HepG2 (cell line): ENCODE results near the gene PAQR7. TPM values are rescaled to one million over a fixed set of nuclear protein-coding genes. Genes with fewer than 3 reads are reported as not detected.
A peak's percentile ranks its signal among the peaks of the same experiment; 100 is the strongest.

Experiments
- GZF1 ChIP-seq: sonication (generic); formaldehyde crosslinking; IDR thresholded peaks from 2 replicates; pipeline ENCODE4 v1.5.1; 2020; ENCODE audit warnings: mild to moderate bottlenecking, missing genetic modification reagents
- KAT8 ChIP-seq: IDR thresholded peaks from 2 replicates; pipeline ENCODE4 v1.6.1; 2016; ENCODE audit warnings: missing genetic modification reagents, missing compliant biosample characterization
- MXD4 ChIP-seq: IDR thresholded peaks from 2 replicates; pipeline ENCODE4 v1.6.1; 2016; ENCODE audit warnings: mild to moderate bottlenecking, missing biosample characterization, missing genetic modification reagents
- RFXANK ChIP-seq: IDR thresholded peaks from 2 replicates; pipeline ENCODE4 v1.6.1; 2016
- SIN3B ChIP-seq: fragments of 150-350 bp; IDR thresholded peaks from 2 replicates; pipeline ENCODE4 v1.6.1; 2014; ENCODE audit warnings: low read length
- SKI ChIP-seq: fragments of 450-650 bp; IDR thresholded peaks from one replicate; pipeline ENCODE4 v1.6.1; 2018; ENCODE audit warnings: mild to moderate bottlenecking; ENCODE audit not compliant: partially characterized antibody
- ZFAT ChIP-seq: sonication (generic); formaldehyde crosslinking; conservative IDR thresholded peaks from 2 replicates; pipeline ENCODE4 v1.8.1; 2023; ENCODE audit warnings: missing genetic modification reagents, inconsistent platforms
- ZNF234 ChIP-seq: sonication (generic); formaldehyde crosslinking; conservative IDR thresholded peaks from 2 replicates; pipeline ENCODE4 v1.5.1; 2020; ENCODE audit warnings: mild to moderate bottlenecking, missing genetic modification reagents
- ZNF282 ChIP-seq: fragments of 450-650 bp; IDR thresholded peaks from 2 replicates; pipeline ENCODE4 v1.6.1; 2018; ENCODE audit not compliant: partially characterized antibody
- ZNF333 ChIP-seq: sonication (generic); formaldehyde crosslinking; IDR thresholded peaks from 2 replicates; pipeline ENCODE4 v1.4.0; 2020; ENCODE audit warnings: mild to moderate bottlenecking, missing genetic modification reagents, borderline replicate concordance
- ZNF773 ChIP-seq: sonication (generic); formaldehyde crosslinking; IDR thresholded peaks from 2 replicates; pipeline ENCODE4 v1.4.0; 2020; ENCODE audit warnings: missing genetic modification reagents, borderline replicate concordance
- ZNF775 ChIP-seq: sonication (generic); formaldehyde crosslinking; IDR thresholded peaks from 2 replicates; pipeline ENCODE4 v1.4.0; 2020; ENCODE audit warnings: missing genetic modification reagents, mild to moderate bottlenecking, moderate library complexity, borderline replicate concordance
- polyA plus RNA-seq, 8 experiments: library from polyadenylated mRNA; depleted of rRNA in 3 of 8; stranded (reverse) in 7 of 8; unstranded in 1 of 8; fragments of >200 nt; fragmentation: Illumina TruSeq in 4 of 8; extraction: Trizol in 4 of 8; gene quantifications; 2 replicates each; pipeline versions ENCODE4 v1.2.1 to v1.2.3, GENCODE V29; 2011 to 2016; ENCODE audit warnings: low read depth in 4 of 8, missing spikeins in 1 of 8, mixed read lengths in 1 of 8; ENCODE audit not compliant: insufficient read depth in 1 of 8
- total RNA-seq, 5 experiments: library from RNA; depleted of rRNA; stranded (reverse); fragments of >200 nt; fragmentation: Illumina TruSeq; extraction: Trizol; gene quantifications; 2 replicates each; pipeline ENCODE4 v1.2.3, GENCODE V29; 2016; ENCODE audit warnings: low read depth in 1 of 5
- TF ChIP-seq, protein P1 (sequence below): sonication (generic); formaldehyde crosslinking; IDR thresholded peaks from 2 replicates; pipeline ENCODE4 v1.5.1; 2020; ENCODE audit warnings: mild to moderate bottlenecking, missing genetic modification reagents
- TF ChIP-seq, protein P2 (sequence below): IDR thresholded peaks from 2 replicates; pipeline ENCODE4 v1.4.0; 2020; ENCODE audit warnings: mild to moderate bottlenecking, missing genetic modification reagents
- TF ChIP-seq, protein P3 (sequence below): IDR thresholded peaks from 2 replicates; pipeline ENCODE4 v1.6.1; 2016; ENCODE audit warnings: mild to moderate bottlenecking
- TF ChIP-seq, protein P4 (sequence below): IDR thresholded peaks from 2 replicates; pipeline ENCODE4 v1.6.1; 2016; ENCODE audit warnings: low read depth, missing genetic modification reagents, missing compliant biosample characterization

The PAQR7 gene
- total and polyA plus RNA-seq, 2 of the 13 experiments (the other 11 are each of a cell fraction or from before 2014, with no cell fraction given), result 13.2 to 16.6 TPM

DNA sequence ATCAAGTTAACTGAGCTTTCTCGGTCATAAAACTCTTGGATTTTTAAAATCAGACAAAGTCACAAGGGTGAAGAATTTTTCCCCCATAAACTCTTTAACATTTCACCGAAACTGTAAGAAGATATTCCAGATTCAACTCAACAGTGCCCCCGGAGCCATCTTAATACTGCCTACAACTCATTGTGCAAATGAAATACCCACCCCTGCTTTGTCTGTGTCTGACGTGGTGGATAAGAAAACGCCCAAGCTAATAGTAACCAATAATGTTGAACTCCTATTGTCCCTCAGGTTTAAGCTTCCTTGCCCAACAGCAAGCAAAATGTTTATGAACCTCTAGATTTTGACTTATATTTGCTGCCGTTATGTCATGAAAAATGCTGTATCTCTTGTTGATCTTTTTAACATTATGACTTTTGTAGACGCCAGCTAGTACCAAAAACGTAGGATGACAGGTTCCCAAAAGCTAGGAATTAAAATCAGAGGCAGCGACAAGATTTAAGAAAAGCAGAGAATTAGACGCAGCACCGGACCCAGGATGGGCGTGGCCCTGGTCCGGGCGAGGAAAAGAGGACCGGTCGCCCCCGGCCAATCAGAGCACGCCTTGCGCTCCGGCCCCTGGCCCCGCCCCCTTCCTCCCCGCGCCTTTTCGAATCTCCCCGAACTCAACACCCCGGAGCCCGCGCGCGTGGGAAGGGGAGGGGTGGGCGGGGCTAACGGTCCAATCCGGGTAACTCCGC, 29.6 kb upstream of the PAQR7 start (continued):
- TF ChIP-seq GZF1 (CRISPR knock-in tag) (no peak), ZNF775 (CRISPR knock-in tag) (no peak), ZFAT (no peak), KAT8 (CRISPR knock-in tag) (0 out of 2 replicates have a peak, but pooled peaks have one; percentile 15), RFXANK (CRISPR knock-in tag) (no peak), ZNF234 (CRISPR knock-in tag) (no peak), SIN3B (no peak), ZNF773 (CRISPR knock-in tag) (no peak), ZNF333 (CRISPR knock-in tag) (no peak), SKI (no peak), ZNF282 (no peak), MXD4 (CRISPR knock-in tag) (no peak)
- TF ChIP-seq, protein P1, sequence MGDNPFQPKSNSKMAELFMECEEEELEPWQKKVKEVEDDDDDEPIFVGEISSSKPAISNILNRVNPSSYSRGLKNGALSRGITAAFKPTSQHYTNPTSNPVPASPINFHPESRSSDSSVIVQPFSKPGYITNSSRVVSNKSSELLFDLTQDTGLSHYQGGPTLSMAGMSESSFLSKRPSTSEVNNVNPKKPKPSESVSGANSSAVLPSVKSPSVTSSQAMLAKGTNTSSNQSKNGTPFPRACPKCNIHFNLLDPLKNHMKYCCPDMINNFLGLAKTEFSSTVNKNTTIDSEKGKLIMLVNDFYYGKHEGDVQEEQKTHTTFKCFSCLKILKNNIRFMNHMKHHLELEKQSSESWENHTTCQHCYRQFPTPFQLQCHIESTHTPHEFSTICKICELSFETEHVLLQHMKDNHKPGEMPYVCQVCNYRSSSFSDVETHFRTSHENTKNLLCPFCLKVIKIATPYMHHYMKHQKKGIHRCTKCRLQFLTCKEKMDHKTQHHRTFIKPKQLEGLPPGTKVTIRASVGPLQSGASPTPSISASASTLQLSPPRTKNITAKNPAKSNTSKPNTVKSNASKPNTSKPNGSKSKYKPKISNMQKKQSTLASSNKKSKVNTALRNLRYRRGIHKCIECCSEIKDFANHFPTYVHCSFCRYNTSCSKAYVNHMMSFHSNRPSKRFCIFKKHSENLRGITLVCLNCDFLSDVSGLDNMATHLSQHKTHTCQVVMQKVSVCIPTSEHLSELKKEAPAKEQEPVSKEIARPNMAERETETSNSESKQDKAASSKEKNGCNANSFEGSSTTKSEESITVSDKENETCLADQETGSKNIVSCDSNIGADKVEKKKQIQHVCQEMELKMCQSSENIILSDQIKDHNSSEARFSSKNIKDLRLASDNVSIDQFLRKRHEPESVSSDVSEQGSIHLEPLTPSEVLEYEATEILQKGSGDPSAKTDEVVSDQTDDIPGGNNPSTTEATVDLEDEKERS (CRISPR knock-in tag), result no peak
- TF ChIP-seq, protein P2, sequence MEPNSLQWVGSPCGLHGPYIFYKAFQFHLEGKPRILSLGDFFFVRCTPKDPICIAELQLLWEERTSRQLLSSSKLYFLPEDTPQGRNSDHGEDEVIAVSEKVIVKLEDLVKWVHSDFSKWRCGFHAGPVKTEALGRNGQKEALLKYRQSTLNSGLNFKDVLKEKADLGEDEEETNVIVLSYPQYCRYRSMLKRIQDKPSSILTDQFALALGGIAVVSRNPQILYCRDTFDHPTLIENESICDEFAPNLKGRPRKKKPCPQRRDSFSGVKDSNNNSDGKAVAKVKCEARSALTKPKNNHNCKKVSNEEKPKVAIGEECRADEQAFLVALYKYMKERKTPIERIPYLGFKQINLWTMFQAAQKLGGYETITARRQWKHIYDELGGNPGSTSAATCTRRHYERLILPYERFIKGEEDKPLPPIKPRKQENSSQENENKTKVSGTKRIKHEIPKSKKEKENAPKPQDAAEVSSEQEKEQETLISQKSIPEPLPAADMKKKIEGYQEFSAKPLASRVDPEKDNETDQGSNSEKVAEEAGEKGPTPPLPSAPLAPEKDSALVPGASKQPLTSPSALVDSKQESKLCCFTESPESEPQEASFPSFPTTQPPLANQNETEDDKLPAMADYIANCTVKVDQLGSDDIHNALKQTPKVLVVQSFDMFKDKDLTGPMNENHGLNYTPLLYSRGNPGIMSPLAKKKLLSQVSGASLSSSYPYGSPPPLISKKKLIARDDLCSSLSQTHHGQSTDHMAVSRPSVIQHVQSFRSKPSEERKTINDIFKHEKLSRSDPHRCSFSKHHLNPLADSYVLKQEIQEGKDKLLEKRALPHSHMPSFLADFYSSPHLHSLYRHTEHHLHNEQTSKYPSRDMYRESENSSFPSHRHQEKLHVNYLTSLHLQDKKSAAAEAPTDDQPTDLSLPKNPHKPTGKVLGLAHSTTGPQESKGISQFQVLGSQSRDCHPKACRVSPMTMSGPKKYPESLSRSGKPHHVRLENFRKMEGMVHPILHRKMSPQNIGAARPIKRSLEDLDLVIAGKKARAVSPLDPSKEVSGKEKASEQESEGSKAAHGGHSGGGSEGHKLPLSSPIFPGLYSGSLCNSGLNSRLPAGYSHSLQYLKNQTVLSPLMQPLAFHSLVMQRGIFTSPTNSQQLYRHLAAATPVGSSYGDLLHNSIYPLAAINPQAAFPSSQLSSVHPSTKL, result no peak
- TF ChIP-seq, protein P3, sequence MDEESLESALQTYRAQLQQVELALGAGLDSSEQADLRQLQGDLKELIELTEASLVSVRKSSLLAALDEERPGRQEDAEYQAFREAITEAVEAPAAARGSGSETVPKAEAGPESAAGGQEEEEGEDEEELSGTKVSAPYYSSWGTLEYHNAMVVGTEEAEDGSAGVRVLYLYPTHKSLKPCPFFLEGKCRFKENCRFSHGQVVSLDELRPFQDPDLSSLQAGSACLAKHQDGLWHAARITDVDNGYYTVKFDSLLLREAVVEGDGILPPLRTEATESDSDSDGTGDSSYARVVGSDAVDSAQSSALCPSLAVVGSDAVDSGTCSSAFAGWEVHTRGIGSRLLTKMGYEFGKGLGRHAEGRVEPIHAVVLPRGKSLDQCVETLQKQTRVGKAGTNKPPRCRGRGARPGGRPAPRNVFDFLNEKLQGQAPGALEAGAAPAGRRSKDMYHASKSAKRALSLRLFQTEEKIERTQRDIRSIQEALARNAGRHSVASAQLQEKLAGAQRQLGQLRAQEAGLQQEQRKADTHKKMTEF (CRISPR knock-in tag), result no peak
- TF ChIP-seq, protein P4, sequence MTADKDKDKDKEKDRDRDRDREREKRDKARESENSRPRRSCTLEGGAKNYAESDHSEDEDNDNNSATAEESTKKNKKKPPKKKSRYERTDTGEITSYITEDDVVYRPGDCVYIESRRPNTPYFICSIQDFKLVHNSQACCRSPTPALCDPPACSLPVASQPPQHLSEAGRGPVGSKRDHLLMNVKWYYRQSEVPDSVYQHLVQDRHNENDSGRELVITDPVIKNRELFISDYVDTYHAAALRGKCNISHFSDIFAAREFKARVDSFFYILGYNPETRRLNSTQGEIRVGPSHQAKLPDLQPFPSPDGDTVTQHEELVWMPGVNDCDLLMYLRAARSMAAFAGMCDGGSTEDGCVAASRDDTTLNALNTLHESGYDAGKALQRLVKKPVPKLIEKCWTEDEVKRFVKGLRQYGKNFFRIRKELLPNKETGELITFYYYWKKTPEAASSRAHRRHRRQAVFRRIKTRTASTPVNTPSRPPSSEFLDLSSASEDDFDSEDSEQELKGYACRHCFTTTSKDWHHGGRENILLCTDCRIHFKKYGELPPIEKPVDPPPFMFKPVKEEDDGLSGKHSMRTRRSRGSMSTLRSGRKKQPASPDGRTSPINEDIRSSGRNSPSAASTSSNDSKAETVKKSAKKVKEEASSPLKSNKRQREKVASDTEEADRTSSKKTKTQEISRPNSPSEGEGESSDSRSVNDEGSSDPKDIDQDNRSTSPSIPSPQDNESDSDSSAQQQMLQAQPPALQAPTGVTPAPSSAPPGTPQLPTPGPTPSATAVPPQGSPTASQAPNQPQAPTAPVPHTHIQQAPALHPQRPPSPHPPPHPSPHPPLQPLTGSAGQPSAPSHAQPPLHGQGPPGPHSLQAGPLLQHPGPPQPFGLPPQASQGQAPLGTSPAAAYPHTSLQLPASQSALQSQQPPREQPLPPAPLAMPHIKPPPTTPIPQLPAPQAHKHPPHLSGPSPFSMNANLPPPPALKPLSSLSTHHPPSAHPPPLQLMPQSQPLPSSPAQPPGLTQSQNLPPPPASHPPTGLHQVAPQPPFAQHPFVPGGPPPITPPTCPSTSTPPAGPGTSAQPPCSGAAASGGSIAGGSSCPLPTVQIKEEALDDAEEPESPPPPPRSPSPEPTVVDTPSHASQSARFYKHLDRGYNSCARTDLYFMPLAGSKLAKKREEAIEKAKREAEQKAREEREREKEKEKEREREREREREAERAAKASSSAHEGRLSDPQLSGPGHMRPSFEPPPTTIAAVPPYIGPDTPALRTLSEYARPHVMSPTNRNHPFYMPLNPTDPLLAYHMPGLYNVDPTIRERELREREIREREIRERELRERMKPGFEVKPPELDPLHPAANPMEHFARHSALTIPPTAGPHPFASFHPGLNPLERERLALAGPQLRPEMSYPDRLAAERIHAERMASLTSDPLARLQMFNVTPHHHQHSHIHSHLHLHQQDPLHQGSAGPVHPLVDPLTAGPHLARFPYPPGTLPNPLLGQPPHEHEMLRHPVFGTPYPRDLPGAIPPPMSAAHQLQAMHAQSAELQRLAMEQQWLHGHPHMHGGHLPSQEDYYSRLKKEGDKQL, result no peak
